Measurements from ENCODE around the gene OBSCN. TPM values are rescaled to one million over a fixed set of nuclear protein-coding genes. Genes with fewer than 3 reads are reported as not detected.
A peak's percentile ranks its signal among the peaks of the same experiment; 100 is the strongest.

Gene OBSCN
- total RNA-seq, 1 donor from 2014 or later = 28.6 TPM

DNA sequence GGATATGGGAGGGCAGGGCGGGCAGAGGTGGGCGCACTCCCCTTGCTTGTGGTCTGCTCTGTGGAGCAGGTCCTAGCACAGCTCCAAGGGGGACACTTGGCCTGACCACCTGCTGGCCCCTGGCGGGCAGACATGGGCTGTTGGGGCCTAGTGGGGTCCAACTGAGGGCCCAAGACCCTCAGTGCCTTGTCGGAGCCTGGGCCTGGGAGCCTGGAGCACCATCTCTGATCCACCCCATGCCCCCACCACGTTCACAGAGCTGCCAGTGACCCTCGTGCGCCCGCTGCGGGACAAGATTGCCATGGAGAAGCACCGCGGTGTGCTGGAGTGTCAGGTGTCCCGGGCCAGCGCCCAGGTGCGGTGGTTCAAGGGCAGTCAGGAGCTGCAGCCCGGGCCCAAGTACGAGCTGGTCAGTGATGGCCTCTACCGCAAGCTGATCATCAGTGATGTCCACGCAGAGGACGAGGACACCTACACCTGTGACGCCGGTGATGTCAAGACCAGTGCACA is 70.6 kb downstream of the OBSCN start:
- intact Hi-C loops (cut with DNase I) = loop anchor here (5.0 kb wide), 1 partner anchor 66 kb away; no protein-coding TSS in a partner anchor
- H3K27ac ChIP-seq = no peak overlapping the region
- no peaks in the 10 kb centered on the region for H3K9me3 ChIP-seq
- H3K4me3 ChIP-seq = no peak overlapping the region
- H3K27me3 ChIP-seq = no peaks in the 10 kb centered on the region
- DNase-seq (ENCODE audit: low spot score in 2 of 2) = no peak
- peaks cover 2 to 9% of the 10 kb centered on the region in 2 donors for H3K36me3 ChIP-seq
- H3K4me1 ChIP-seq = peaks cover 0 to 10% of the 10 kb centered on the region in 2 donors
- TF ChIP-seq CTCF (IDR thresholded peaks at IDR 0.05) = no peak

DNA sequence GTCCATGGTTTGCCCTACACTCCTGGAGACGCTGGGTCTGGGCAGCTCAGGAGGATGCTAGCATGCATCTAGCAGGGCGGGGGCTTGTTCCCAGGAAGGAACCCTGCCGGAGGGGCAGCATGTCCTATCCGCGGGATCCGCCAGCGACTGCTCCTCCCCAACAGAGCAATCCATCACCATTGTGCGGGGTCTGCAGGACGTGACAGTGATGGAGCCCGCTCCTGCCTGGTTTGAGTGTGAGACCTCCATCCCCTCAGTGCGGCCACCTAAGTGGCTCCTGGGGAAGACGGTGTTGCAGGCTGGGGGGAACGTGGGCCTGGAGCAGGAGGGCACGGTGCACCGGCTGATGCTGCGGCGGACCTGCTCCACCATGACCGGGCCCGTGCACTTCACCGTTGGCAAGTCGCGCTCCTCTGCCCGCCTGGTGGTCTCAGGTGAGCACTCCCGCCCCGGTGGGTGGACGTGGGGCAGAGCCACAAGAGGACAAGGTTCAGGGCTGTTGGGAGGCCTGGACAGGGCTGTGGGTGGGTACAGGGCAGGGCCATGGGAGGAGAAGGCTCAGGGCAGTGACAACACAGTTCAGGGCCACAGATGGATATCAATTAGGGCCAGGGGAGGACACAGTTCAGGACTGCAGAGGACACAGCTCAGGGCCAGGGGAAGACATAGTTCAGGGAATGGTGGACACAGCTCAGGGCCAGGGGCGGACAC is 71.3 kb downstream of the OBSCN start:
- Histone ChIP-seq H3K4me3 (no peak overlapping the region), H3K9me3 (no peaks in the 10 kb centered on the region), H3K27me3 (no peaks in the 10 kb centered on the region), H3K27ac (no peak overlapping the region), H3K36me3 (peaks cover 2 to 10% of the 10 kb centered on the region in 2 donors), H3K4me1 (peaks cover 0 to 10% of the 10 kb centered on the region in 2 donors)
- intact Hi-C loops (cut with DNase I) = loop anchor here (5.0 kb wide), 1 partner anchor 67 kb away; no protein-coding TSS in a partner anchor
- peak in 1 of 2 donors; percentile 4 for DNase-seq (ENCODE audit: low spot score in 2 of 2)
- TF ChIP-seq CTCF (IDR thresholded peaks at IDR 0.05) = no peak

DNA sequence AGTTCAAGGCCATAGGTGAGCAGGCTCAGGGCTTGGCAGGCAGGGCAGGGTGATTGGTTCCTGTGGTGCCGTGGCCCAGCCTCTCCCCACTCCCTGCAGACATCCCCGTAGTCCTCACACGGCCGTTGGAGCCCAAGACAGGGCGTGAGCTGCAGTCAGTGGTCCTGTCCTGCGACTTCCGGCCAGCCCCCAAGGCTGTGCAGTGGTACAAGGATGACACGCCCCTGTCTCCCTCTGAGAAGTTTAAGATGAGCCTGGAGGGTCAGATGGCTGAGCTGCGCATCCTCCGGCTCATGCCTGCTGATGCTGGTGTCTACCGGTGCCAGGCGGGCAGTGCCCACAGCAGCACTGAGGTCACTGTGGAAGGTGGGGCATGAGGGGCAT is 71.9 kb downstream of the OBSCN start:
- peaks cover 0 to 9% of the 10 kb centered on the region in 2 donors for H3K4me1 ChIP-seq
- intact Hi-C loops (cut with DNase I) = loop anchor here (5.0 kb wide), 1 partner anchor 67 kb away; no protein-coding TSS in a partner anchor
- TF ChIP-seq CTCF (IDR thresholded peaks at IDR 0.05) = no peak
- DNase-seq (ENCODE audit: low spot score in 2 of 2) = no peak
- H3K36me3 ChIP-seq = peaks cover 2 to 10% of the 10 kb centered on the region in 2 donors
- H3K27ac ChIP-seq = no peak overlapping the region
- no peaks in the 10 kb centered on the region for H3K27me3 ChIP-seq
- H3K9me3 ChIP-seq = no peaks in the 10 kb centered on the region
- H3K4me3 ChIP-seq = no peak overlapping the region

GRCh38 chr1:228280106-228280901 is 72.5 kb downstream of the OBSCN start:
- intact Hi-C loops (cut with DNase I) = no loop called here
- H3K9me3 ChIP-seq = no peaks in the 10 kb centered on the region
- H3K27ac ChIP-seq = no peak overlapping the region
- peaks cover 2 to 10% of the 10 kb centered on the region in 2 donors for H3K36me3 ChIP-seq
- no peaks in the 10 kb centered on the region for H3K27me3 ChIP-seq
- H3K4me3 ChIP-seq = no peak overlapping the region
- peaks cover 0 to 3% of the 10 kb centered on the region in 2 donors for H3K4me1 ChIP-seq
- TF ChIP-seq CTCF (IDR thresholded peaks at IDR 0.05) = no peak
- DNase-seq (ENCODE audit: low spot score in 2 of 2) = peak; percentile 2 to 56

GRCh38 chr1:228280961-228281591 is 73.2 kb downstream of the OBSCN start:
- H3K4me1 ChIP-seq = peaks cover 0 to 2% of the 10 kb centered on the region in 2 donors
- no peak overlapping the region for H3K27ac ChIP-seq
- no peak overlapping the region for H3K4me3 ChIP-seq
- H3K9me3 ChIP-seq = no peaks in the 10 kb centered on the region
- intact Hi-C loops (cut with DNase I) = no loop called here
- peak; percentile 4 to 50 for DNase-seq (ENCODE audit: low spot score in 2 of 2)
- H3K36me3 ChIP-seq = peaks cover 2 to 10% of the 10 kb centered on the region in 2 donors
- H3K27me3 ChIP-seq = no peaks in the 10 kb centered on the region
- no peak for TF ChIP-seq CTCF (IDR thresholded peaks at IDR 0.05)
